HCT116 (cell line): ENCODE data around the gene STIM1. TPM values are rescaled to one million over a fixed set of nuclear protein-coding genes. Genes with fewer than 3 reads are reported as not detected.

Experiments
- ATAC-seq: fragments of 200-7000 bp; cut with Tn5 transposase; 2 replicates; pipeline ENCODE4 v1.9.1; 2020; ENCODE audit warnings: mild to moderate bottlenecking, moderate library complexity
- BruUV-seq: library from RNA; stranded (reverse); fragments of 400-500 nt; replicated peaks from 2 replicates; lab custom pipeline; 2021; lab: Mats Ljungman, UMichigan
- CTCF ChIA-PET: fragments of 300-600 bp; sonication (Branson Sonifier 250); formaldehyde crosslinking; loops from one replicate; lab custom pipeline; 2021; ENCODE audit warnings: antibody characterized with exemption; lab: Charles Lee
- POLR2A ChIA-PET: fragments of 300-600, 350-600 bp; sonication (Branson Sonifier 250); formaldehyde crosslinking; loops from one replicate; lab custom pipeline; 2021; ENCODE audit warnings: antibody characterized with exemption; lab: Charles Lee
- RAD21 ChIA-PET, 2 experiments: fragments of 300-600 bp; sonication (Branson Sonifier 250); formaldehyde crosslinking; loops; one replicate each; lab custom pipeline; 2023; ENCODE audit warnings: low total read pairs in 2 of 2; ENCODE audit not compliant: uncharacterized antibody in 2 of 2, unreplicated experiment in 2 of 2, low non-redundant PET in 1 of 2; lab: Charles Lee
- DNase-seq: peaks from one replicate; pipeline ENCODE4 v3.0.0-alpha.2; 2010; ENCODE audit warnings: low read depth, low spot score
- H2AFZ ChIP-seq: fragments of 200-600 bp; shearing (Covaris generic), sonication (generic); 2 replicates; pipeline ENCODE4 v1.6.1; 2017; ENCODE audit warnings: low read depth, mixed run types, mixed read lengths, antibody characterized with exemption, low read length; ENCODE audit not compliant: poor library complexity, severe bottlenecking
- H3K27ac ChIP-seq: 2 replicates; pipeline ENCODE4 v1.5.1; 2012; ENCODE audit warnings: low read depth, low read length
- H3K27me3 ChIP-seq: fragments of 200-600 bp; sonication (generic); 2 replicates; pipeline ENCODE4 v1.6.1; 2016; ENCODE audit warnings: mixed run types, low read length, mixed read lengths; ENCODE audit not compliant: insufficient read depth
- H3K36me3 ChIP-seq, 2 experiments: fragments of 200-500 bp in 1 of 2; fragments of 200-600 bp in 1 of 2; sonication (Bioruptor generic) in 1 of 2; sonication (generic) in 1 of 2; 2 replicates each; pipeline versions ENCODE4 v1.5.1 to v1.6.1; 2014 to 2016; ENCODE audit warnings: low read length in 2 of 2, inconsistent platforms in 1 of 2, mixed read lengths in 1 of 2, mixed run types in 1 of 2; ENCODE audit not compliant: insufficient read depth in 2 of 2, control insufficient read depth in 1 of 2
- H3K4me1 ChIP-seq, 2 experiments: fragments of 200-600 bp in 1 of 2; sonication (generic) in 1 of 2; 2 replicates each; pipeline versions ENCODE4 v1.5.1 to v1.6.1; 2012 to 2017; ENCODE audit warnings: low read length in 2 of 2, inconsistent platforms in 1 of 2, mild to moderate bottlenecking in 1 of 2, mixed read lengths in 1 of 2, mixed run types in 1 of 2, moderate library complexity in 1 of 2; ENCODE audit not compliant: insufficient read depth in 2 of 2, control insufficient read depth in 1 of 2
- H3K4me2 ChIP-seq: fragments of 200-600 bp; sonication (generic); 2 replicates; pipeline ENCODE4 v1.6.1; 2017; ENCODE audit warnings: mixed run types, low read length, mixed read lengths
- H3K4me3 ChIP-seq, 2 experiments: fragments of 200-600 bp in 1 of 2; sonication (generic) in 1 of 2; replicated peaks in 1 of 2; 2 replicates each; pipeline ENCODE4 v1.5.1; 2011 to 2016; ENCODE audit warnings: low read length in 2 of 2, control low read depth in 1 of 2, low read depth in 1 of 2, mild to moderate bottlenecking in 1 of 2, mixed read lengths in 1 of 2, mixed run types in 1 of 2
- H3K79me2 ChIP-seq: fragments of 200-600 bp; sonication (generic); 2 replicates; pipeline ENCODE4 v1.6.1; 2017; ENCODE audit warnings: mild to moderate bottlenecking, mixed run types, low read length, moderate library complexity, mixed read lengths; ENCODE audit not compliant: insufficient read depth
- H3K9ac ChIP-seq: fragments of 200-600 bp; sonication (generic); 2 replicates; pipeline ENCODE4 v1.6.1; 2016; ENCODE audit warnings: low read length, mixed read lengths
- H3K9me2 ChIP-seq: fragments of 200-600 bp; sonication (generic), shearing (Covaris generic); 2 replicates; pipeline ENCODE4 v1.6.1; 2017; ENCODE audit warnings: mixed run types, mild to moderate bottlenecking, moderate library complexity; ENCODE audit not compliant: insufficient read depth
- H3K9me3 ChIP-seq, 2 experiments: fragments of 200-500 bp in 1 of 2; fragments of 200-600 bp in 1 of 2; sonication (Bioruptor generic) in 1 of 2; sonication (generic) in 1 of 2; 2 replicates each; pipeline ENCODE4 v1.6.1; 2014 to 2017; ENCODE audit warnings: low read length in 2 of 2, mixed read lengths in 2 of 2, inconsistent platforms in 1 of 2, low read depth in 1 of 2, mild to moderate bottlenecking in 1 of 2, mixed run types in 1 of 2, moderate library complexity in 1 of 2; ENCODE audit not compliant: control insufficient read depth in 1 of 2, insufficient read depth in 1 of 2
- H4K20me1 ChIP-seq: fragments of 200-600 bp; sonication (generic), shearing (Covaris generic); 2 replicates; pipeline ENCODE4 v1.6.1; 2017; ENCODE audit warnings: mixed run types, mild to moderate bottlenecking, moderate library complexity; ENCODE audit not compliant: insufficient read depth
- ATF3 ChIP-seq: IDR thresholded peaks from 2 replicates; pipeline ENCODE4 v1.6.1; 2012
- CEBPB ChIP-seq: IDR thresholded peaks from 2 replicates; pipeline ENCODE4 v1.6.1; 2012; ENCODE audit warnings: low read depth
- CTCF ChIP-seq, 3 experiments: fragments of 200-600 bp in 1 of 3; sonication (generic) in 1 of 3; IDR thresholded peaks in 2 of 3; conservative IDR thresholded peaks in 1 of 3; 2 replicates each; pipeline ENCODE4 v1.5.1; 2012 to 2017; ENCODE audit warnings: low read depth in 2 of 3, low read length in 2 of 3, antibody characterized with exemption in 1 of 3, borderline replicate concordance in 1 of 3, control low read depth in 1 of 3, mild to moderate bottlenecking in 1 of 3, mixed read lengths in 1 of 3, mixed run types in 1 of 3, moderate library complexity in 1 of 3; ENCODE audit not compliant: insufficient read depth in 1 of 3
- ELF1 ChIP-seq: IDR thresholded peaks from 2 replicates; pipeline ENCODE4 v1.6.1; 2012; ENCODE audit warnings: low read depth, borderline replicate concordance
- EZH2 ChIP-seq: fragments of 200-600 bp; sonication (generic); IDR thresholded peaks from 2 replicates; pipeline ENCODE4 v1.6.1; 2017; ENCODE audit warnings: antibody characterized with exemption, mixed run types
- EZH2phosphoT487 ChIP-seq: fragments of 200-600 bp; IDR thresholded peaks from 2 replicates; pipeline ENCODE4 v1.6.1; 2018; ENCODE audit warnings: antibody characterized with exemption, borderline replicate concordance
- MAX ChIP-seq: IDR thresholded peaks from 2 replicates; pipeline ENCODE4 v1.6.1; 2012
- POLR2A ChIP-seq: IDR thresholded peaks from 2 replicates; pipeline ENCODE4 v1.7.0; 2011; ENCODE audit warnings: borderline replicate concordance; ENCODE audit not compliant: insufficient read depth, insufficient read length; ENCODE audit errors: extremely low read depth
- RAD21 ChIP-seq: IDR thresholded peaks from 2 replicates; pipeline ENCODE4 v1.6.1; 2012; ENCODE audit warnings: low read depth, mild to moderate bottlenecking
- SIN3A ChIP-seq: IDR thresholded peaks from 2 replicates; pipeline ENCODE4 v1.6.1; 2012; ENCODE audit warnings: low read depth
- SRF ChIP-seq: IDR thresholded peaks from 2 replicates; pipeline ENCODE4 v1.6.1; 2012; ENCODE audit warnings: low read depth
- ZBTB33 ChIP-seq: IDR thresholded peaks from 2 replicates; pipeline ENCODE4 v1.6.1; 2011; ENCODE audit warnings: mild to moderate bottlenecking, low read length, moderate library complexity; ENCODE audit not compliant: insufficient replicate concordance; ENCODE audit errors: extremely low read depth
- intact Hi-C: fragments of 100-400 bp; cut with micrococcal nuclease; formaldehyde crosslinking; loops from 2 replicates; pipeline ENCODE4 v1.10.0; 2022
- total RNA-seq: library from RNA; stranded (reverse); gene quantifications from one replicate; pipeline ENCODE4 v1.2.1, GENCODE V29; 2021; ENCODE audit not compliant: unreplicated experiment

The STIM1 gene
- total RNA-seq, 1 experiment from 2014 or later = 22.3 TPM

- intact Hi-C loops = no loop called here
- H3K9me3 ChIP-seq = no peaks in the 10 kb centered on the region
- no peak overlapping the region for H3K4me3 ChIP-seq
- no peaks in the 10 kb centered on the region for H3K4me1 ChIP-seq
- ChIA-PET POLR2A (no interaction called here), RAD21 (no interaction called here), CTCF (no interaction called here)
- no peak for DNase-seq
- H3K36me3 ChIP-seq = no peaks in the 10 kb centered on the region
- TF ChIP-seq MAX (no peak), POLR2A (no peak), SIN3A (no peak), CTCF (IDR thresholded peaks at IDR 0.05 in 2 of 3, conservative IDR thresholded peaks at IDR 0.05 in 1 of 3; ENCODE audit: borderline replicate concordance in 1 of 3, insufficient read depth in 1 of 3, low read depth in 2 of 3, low read length in 2 of 3) (peak in 2 of 3 experiments; percentile 27 to 30; a peak in 2 of 6 replicates), CEBPB (no peak)
- BruUV-seq = no TSS peak
- no peak overlapping the region for H3K27ac ChIP-seq
- no peaks in the 10 kb centered on the region for H3K79me2 ChIP-seq
- ATAC-seq = peak; percentile 50; the same call in 1 of the 2 replicates
- no peaks in the 10 kb centered on the region for H4K20me1 ChIP-seq
- no peaks in the 10 kb centered on the region for H3K9me2 ChIP-seq
- no peak overlapping the region for H3K4me2 ChIP-seq
- no peaks in the 10 kb centered on the region for H3K27me3 ChIP-seq
- H3K9ac ChIP-seq = no peak overlapping the region
- no peak overlapping the region for H2AFZ ChIP-seq
These were observed 232.1 kb downstream of the STIM1 start for GRCh38 chr11:4087551-4087950.

- no TSS peak for BruUV-seq
- POLR2A ChIA-PET = no interaction called here
- DNase-seq (no peak), ATAC-seq (no peak)
- H3K4me3 ChIP-seq = no peak overlapping the region
- no peaks in the 10 kb centered on the region for H3K9me2 ChIP-seq
- TF ChIP-seq ZBTB33 (no peak), SIN3A (no peak), SRF (no peak), CTCF (IDR thresholded peaks at IDR 0.05 in 2 of 3, conservative IDR thresholded peaks at IDR 0.05 in 1 of 3; ENCODE audit: borderline replicate concordance in 1 of 3, insufficient read depth in 1 of 3, low read depth in 2 of 3, low read length in 2 of 3) (no peak), ELF1 (no peak), EZH2 (no peak), EZH2phosphoT487 (no peak), ATF3 (no peak), POLR2A (no peak), RAD21 (no peak)
- TF ChIP-seq, all 23 proteins: peak for 0
- Histone ChIP-seq H3K9ac (no peak overlapping the region), H3K9me3 (no peaks in the 10 kb centered on the region), H4K20me1 (no peaks in the 10 kb centered on the region), H3K27ac (no peak overlapping the region), H3K79me2 (peaks cover 3% of the 10 kb centered on the region), H2AFZ (no peak overlapping the region), H3K4me1 (peaks cover 0 to 8% of the 10 kb centered on the region in 2 experiments; a peak in 2 of 4 replicates), H3K27me3 (no peaks in the 10 kb centered on the region), H3K36me3 (no peaks in the 10 kb centered on the region), H3K4me2 (no peak overlapping the region)
- ChIA-PET RAD21 (no interaction called here), CTCF (no interaction called here)
- intact Hi-C loops = no loop called here
These were observed 234.8 kb downstream of the STIM1 start for GRCh38 chr11:4090258-4090657.
